SU-DHL-6 (cell line): ENCODE measurements around the gene RASGRP4.

Experiments used
- H2AFZ ChIP-seq: fragments of 200-600 bp; sonication (generic); 2 replicates; pipeline ENCODE4 v1.6.1; 2014; ENCODE audit warnings: low read depth, mild to moderate bottlenecking, moderate library complexity, mixed read lengths, antibody characterized with exemption, low read length; ENCODE audit not compliant: severe bottlenecking
- H3F3A ChIP-seq: fragments of 200-600 bp; shearing (Covaris generic); 2 replicates; pipeline ENCODE4 v1.6.0; 2016; ENCODE audit warnings: antibody characterized with exemption, mild to moderate bottlenecking; ENCODE audit not compliant: insufficient read depth
- H3K27ac ChIP-seq: fragments of 200-600 bp; sonication (generic); 2 replicates; pipeline ENCODE4 v1.5.1; 2016; ENCODE audit warnings: low read depth, mild to moderate bottlenecking, low read length, moderate library complexity, mixed read lengths
- H3K27me3 ChIP-seq: fragments of 200-600 bp; sonication (generic), shearing (Covaris generic); 2 replicates; pipeline ENCODE4 v1.6.0; 2014; ENCODE audit warnings: mild to moderate bottlenecking, low read length
- H3K36me3 ChIP-seq: fragments of 200-600 bp; sonication (generic); 2 replicates; pipeline ENCODE4 v1.6.1; 2014; ENCODE audit warnings: mild to moderate bottlenecking, low read length, mixed read lengths
- H3K4me2 ChIP-seq: fragments of 300-600, 200-600 bp; shearing (Covaris generic), sonication (generic); 2 replicates; pipeline ENCODE4 v1.6.0; 2014; ENCODE audit warnings: low read length, low read depth, mild to moderate bottlenecking; ENCODE audit not compliant: poor library complexity, severe bottlenecking
- H3K4me3 ChIP-seq: fragments of 200-600 bp; sonication (generic); 2 replicates; pipeline ENCODE4 v1.5.1; 2014; ENCODE audit warnings: antibody characterized with exemption, low read length, mild to moderate bottlenecking, mixed read lengths; ENCODE audit not compliant: insufficient read depth, poor library complexity, severe bottlenecking
- H3K79me2 ChIP-seq: fragments of 200-600 bp; sonication (generic); 2 replicates; pipeline ENCODE4 v1.6.1; 2014; ENCODE audit warnings: mild to moderate bottlenecking, low read length, moderate library complexity; ENCODE audit not compliant: insufficient read depth
- H3K9ac ChIP-seq: fragments of 200-600 bp; sonication (generic); 2 replicates; pipeline ENCODE4 v1.7.0; 2014; ENCODE audit warnings: mild to moderate bottlenecking, low read length
- H3K9me2 ChIP-seq: fragments of 200-600 bp; sonication (generic); replicated peaks from 2 replicates; pipeline ENCODE4 v1.6.1; 2014; ENCODE audit warnings: low read length; ENCODE audit not compliant: insufficient read depth
- H3K9me3 ChIP-seq: fragments of 200-600 bp; sonication (generic); 2 replicates; pipeline ENCODE4 v1.6.1; 2014; ENCODE audit warnings: low read length, mixed read lengths; ENCODE audit not compliant: insufficient read depth
- H4K20me1 ChIP-seq: fragments of 200-600 bp; sonication (generic); 2 replicates; pipeline ENCODE4 v1.6.1; 2014; ENCODE audit warnings: low read depth, mild to moderate bottlenecking, antibody characterized with exemption, low read length, moderate library complexity, mixed read lengths
- CTCF ChIP-seq: fragments of 200-600 bp; sonication (generic); IDR thresholded peaks from one replicate; pipeline ENCODE4 v1.5.1; 2017; ENCODE audit warnings: antibody characterized with exemption, mild to moderate bottlenecking, low read length, moderate library complexity; ENCODE audit not compliant: insufficient read depth, poor library complexity, severe bottlenecking
- EZH2phosphoT487 ChIP-seq: fragments of 200-600 bp; sonication (generic), shearing (Covaris generic); conservative IDR thresholded peaks from 2 replicates; pipeline ENCODE4 v1.6.1; 2018; ENCODE audit warnings: mild to moderate bottlenecking, antibody characterized with exemption, low read length, moderate library complexity, mixed read lengths

The RASGRP4 gene

GRCh38 chr19:38360351-38360750, 65.7 kb downstream of the RASGRP4 start:
- H3K36me3 ChIP-seq = no peaks in the 10 kb centered on the region
- TF ChIP-seq EZH2phosphoT487 (no peak), CTCF (no peak)
- no peak overlapping the region for H3K4me2 ChIP-seq
- H3K4me3 ChIP-seq = no peak overlapping the region
- H3K79me2 ChIP-seq = no peaks in the 10 kb centered on the region
- H3K27me3 ChIP-seq = no peaks in the 10 kb centered on the region
- no peaks in the 10 kb centered on the region for H3F3A ChIP-seq
- H4K20me1 ChIP-seq = no peaks in the 10 kb centered on the region
- H3K9me2 ChIP-seq = no peaks in the 10 kb centered on the region
- no peaks in the 10 kb centered on the region for H3K9me3 ChIP-seq
- no peak overlapping the region for H3K27ac ChIP-seq
- H2AFZ ChIP-seq = no peak overlapping the region
- no peak overlapping the region for H3K9ac ChIP-seq

GRCh38 chr19:38359242-38360021, 66.6 kb downstream of the RASGRP4 start:
- H3K4me3 ChIP-seq = no peak overlapping the region
- TF ChIP-seq EZH2phosphoT487 = no peak
- TF ChIP-seq CTCF = no peak
- no peaks in the 10 kb centered on the region for H4K20me1 ChIP-seq
- no peaks in the 10 kb centered on the region for H3K9me3 ChIP-seq
- H3K27me3 ChIP-seq = no peaks in the 10 kb centered on the region
- H3K9me2 ChIP-seq = no peaks in the 10 kb centered on the region
- no peak overlapping the region for H3K9ac ChIP-seq
- H3K4me2 ChIP-seq = no peak overlapping the region
- no peak overlapping the region for H2AFZ ChIP-seq
- H3K36me3 ChIP-seq = no peaks in the 10 kb centered on the region
- no peaks in the 10 kb centered on the region for H3K79me2 ChIP-seq
- H3F3A ChIP-seq = no peaks in the 10 kb centered on the region
- H3K27ac ChIP-seq = no peak overlapping the region
